22Rv1 (cell line): ENCODE measurements around the gene SMAD6.

Source experiments
- H3K27ac ChIP-seq: fragments of 450-650 bp; 2 replicates; pipeline ENCODE4 v1.5.1; 2017
- ZFX ChIP-seq: fragments of 450-650 bp; IDR thresholded peaks from 2 replicates; pipeline ENCODE4 v1.6.1; 2017; ENCODE audit warnings: antibody characterized with exemption, borderline replicate concordance
- TF ChIP-seq, protein P1 (sequence below): fragments of 450-650 bp; IDR thresholded peaks from 2 replicates; pipeline ENCODE4 v1.5.1; 2017; ENCODE audit warnings: mild to moderate bottlenecking

Gene SMAD6

DNA sequence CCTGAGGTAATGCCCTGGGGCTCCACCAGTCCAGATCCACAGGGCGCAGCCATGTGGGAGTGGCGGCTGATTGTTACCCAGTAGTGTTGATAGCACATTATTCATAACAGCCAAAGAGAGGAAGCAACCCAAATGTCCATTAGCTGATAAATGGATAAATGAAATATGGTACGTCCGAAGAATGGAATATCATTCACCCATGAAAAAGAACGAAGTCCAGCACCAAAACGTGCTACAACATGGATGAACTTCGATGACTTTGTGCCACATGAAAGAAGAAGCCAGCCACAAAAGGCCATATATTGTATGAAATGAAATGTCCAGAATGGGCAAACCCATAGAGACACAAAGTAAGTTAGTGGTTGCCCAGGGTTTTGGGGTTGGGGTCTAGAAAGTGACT lies 6.4 kb downstream of the SMAD6 start:
- no peak overlapping the region for H3K27ac ChIP-seq
- TF ChIP-seq, protein P1, sequence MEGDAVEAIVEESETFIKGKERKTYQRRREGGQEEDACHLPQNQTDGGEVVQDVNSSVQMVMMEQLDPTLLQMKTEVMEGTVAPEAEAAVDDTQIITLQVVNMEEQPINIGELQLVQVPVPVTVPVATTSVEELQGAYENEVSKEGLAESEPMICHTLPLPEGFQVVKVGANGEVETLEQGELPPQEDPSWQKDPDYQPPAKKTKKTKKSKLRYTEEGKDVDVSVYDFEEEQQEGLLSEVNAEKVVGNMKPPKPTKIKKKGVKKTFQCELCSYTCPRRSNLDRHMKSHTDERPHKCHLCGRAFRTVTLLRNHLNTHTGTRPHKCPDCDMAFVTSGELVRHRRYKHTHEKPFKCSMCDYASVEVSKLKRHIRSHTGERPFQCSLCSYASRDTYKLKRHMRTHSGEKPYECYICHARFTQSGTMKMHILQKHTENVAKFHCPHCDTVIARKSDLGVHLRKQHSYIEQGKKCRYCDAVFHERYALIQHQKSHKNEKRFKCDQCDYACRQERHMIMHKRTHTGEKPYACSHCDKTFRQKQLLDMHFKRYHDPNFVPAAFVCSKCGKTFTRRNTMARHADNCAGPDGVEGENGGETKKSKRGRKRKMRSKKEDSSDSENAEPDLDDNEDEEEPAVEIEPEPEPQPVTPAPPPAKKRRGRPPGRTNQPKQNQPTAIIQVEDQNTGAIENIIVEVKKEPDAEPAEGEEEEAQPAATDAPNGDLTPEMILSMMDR: no peak
- TF ChIP-seq ZFX: no peak

- TF ChIP-seq, protein P1: no peak
- no peak for TF ChIP-seq ZFX
- H3K27ac ChIP-seq: no peak overlapping the region
Observed at GRCh38 chr15:66709884-66710283, 7.8 kb downstream of the SMAD6 start.

DNA sequence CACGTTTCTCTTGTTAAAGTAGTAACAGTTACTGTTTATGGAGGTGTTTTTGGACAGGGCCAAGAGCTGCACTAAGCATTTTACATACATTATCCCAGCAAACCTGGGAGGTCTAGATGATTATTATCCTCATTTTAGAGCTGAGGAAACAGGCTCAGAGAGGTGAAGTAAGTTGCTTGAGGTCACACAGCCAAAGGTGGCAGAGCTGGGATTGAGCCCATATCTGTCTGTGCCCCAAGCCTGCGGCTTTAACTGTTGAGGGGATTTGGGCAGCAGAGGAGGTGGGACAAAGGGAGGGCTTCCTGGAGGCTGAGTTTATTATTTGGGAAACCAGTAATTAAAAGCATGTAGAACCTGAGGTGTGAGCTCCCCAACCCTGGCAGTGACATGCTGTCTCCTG lies 9.2 kb downstream of the SMAD6 start:
- no peak overlapping the region for H3K27ac ChIP-seq
- TF ChIP-seq, protein P1: no peak
- TF ChIP-seq ZFX: no peak

DNA sequence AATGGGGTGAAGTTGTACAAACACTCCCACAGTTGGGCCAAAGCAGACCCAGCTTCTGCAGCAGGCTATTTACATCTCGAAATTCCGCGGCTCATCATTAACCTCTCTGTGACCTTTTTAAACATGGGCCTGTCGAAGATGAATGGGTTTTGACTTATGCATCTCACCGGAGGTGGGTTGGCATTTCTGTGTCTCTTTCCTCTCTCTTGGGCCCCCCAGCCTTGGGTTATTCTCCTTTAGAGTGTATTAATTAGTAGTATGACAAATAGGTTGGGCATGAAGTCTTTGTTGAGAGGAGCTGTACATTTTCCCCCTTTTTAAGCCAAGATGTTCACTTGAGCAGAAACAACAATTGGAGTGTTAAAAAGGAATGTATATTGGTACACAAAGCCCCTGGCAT lies 9.8 kb downstream of the SMAD6 start:
- no peak for TF ChIP-seq ZFX
- TF ChIP-seq, protein P1: no peak
- no peak overlapping the region for H3K27ac ChIP-seq

DNA sequence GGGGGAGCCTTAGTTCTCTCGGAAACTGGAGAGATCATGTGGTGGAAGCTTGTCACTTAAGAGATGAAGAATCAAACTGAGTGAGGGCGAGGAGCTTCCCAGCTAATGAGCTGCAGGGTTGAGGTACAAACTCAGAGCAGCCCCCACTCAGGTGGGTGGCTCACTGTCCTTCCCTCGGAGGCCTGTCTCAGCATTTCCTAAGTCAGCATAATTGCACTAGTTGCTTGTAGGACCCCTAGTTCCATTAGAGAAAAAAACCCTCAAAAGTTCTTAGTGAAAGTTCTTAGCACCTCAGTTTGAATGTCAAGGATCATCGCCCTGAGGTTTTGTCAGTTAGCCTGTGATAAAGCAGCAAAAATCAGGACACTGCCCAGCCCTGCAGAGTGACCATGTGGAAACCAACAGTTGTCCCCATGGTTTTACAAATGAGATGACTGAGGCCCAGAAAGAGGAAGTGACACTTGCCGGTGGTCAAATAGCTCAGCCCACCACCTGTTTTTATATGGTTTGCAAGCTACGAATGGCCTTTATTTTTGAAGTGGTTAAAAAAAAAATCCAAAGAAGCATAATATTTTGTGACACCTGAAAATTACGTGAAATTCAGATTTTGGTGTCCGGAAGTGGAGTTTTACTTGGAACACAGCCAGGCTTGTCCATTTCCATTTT lies 11.9 kb downstream of the SMAD6 start:
- TF ChIP-seq, protein P1: no peak
- no peak for TF ChIP-seq ZFX
- H3K27ac ChIP-seq: no peak overlapping the region

DNA sequence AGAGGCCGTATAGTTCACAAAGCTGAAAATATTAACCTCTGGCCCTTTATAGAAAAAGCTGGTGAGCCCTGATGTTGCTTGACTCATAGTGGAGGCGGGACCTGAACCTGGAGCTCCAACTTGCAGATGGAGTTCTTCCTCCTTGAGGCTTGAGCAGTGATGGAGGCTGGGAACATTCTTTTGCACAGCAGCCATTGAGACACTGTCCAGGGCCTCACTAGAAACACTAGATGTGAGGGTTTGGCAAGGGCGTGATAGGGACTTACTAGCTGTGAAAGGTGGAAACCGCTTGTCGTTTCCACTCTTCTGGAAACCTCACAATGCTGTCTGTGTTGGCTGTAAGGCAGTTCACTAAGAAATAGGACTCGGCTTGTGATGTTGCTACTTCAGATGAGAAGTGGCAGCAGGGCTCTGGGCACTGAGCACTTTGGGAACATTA lies 12.5 kb downstream of the SMAD6 start:
- H3K27ac ChIP-seq: no peak overlapping the region
- TF ChIP-seq, protein P1: no peak
- TF ChIP-seq ZFX: no peak

- TF ChIP-seq ZFX: no peak
- TF ChIP-seq, protein P1: no peak
- H3K27ac ChIP-seq: no peak overlapping the region
Observed at GRCh38 chr15:66715181-66715624, 13.2 kb downstream of the SMAD6 start.
